HL-60 (cell line): ENCODE data around the gene BAHCC1.
A peak's percentile ranks its signal among the peaks of the same experiment; 100 is the strongest.

Experiments
- DNase-seq, 2 experiments: peaks; one replicate each; pipeline ENCODE4 v3.0.0-alpha.2; 2010 to 2020; ENCODE audit warnings: low read depth in 1 of 2, low spot score in 1 of 2
- H3K27ac ChIP-seq: fragments of 250-450 bp; sonication (Bioruptor Pico); replicated peaks from 2 replicates; pipeline ENCODE4 v1.5.1; 2020; ENCODE audit warnings: mild to moderate bottlenecking, moderate library complexity
- H3K27me3 ChIP-seq: fragments of 250-450 bp; sonication (Bioruptor Pico); 2 replicates; pipeline ENCODE4 v1.5.1; 2021; ENCODE audit warnings: mild to moderate bottlenecking, moderate library complexity; ENCODE audit not compliant: insufficient read depth, poor library complexity, severe bottlenecking
- H3K4me3 ChIP-seq: replicated peaks from 2 replicates; pipeline ENCODE4 v1.5.1; 2011; ENCODE audit warnings: mild to moderate bottlenecking, control low read depth, low read length; ENCODE audit not compliant: insufficient read depth
- CTCF ChIP-seq: IDR thresholded peaks from one replicate; pipeline ENCODE4 v1.5.1; 2011; ENCODE audit warnings: low read length, control low read depth, inconsistent platforms; ENCODE audit not compliant: insufficient read depth
- GABPA ChIP-seq: IDR thresholded peaks from 2 replicates; pipeline ENCODE4 v1.6.1; 2012; ENCODE audit warnings: low read depth
- POLR2AphosphoS5 ChIP-seq: IDR thresholded peaks from 2 replicates; pipeline ENCODE4 v1.6.1; 2012; ENCODE audit warnings: low read depth
- REST ChIP-seq: IDR thresholded peaks from 2 replicates; pipeline ENCODE4 v1.6.1; 2012; ENCODE audit warnings: low read depth; ENCODE audit not compliant: insufficient replicate concordance
- SPI1 ChIP-seq: IDR thresholded peaks from 2 replicates; pipeline ENCODE4 v1.6.1; 2012; ENCODE audit warnings: low read depth, mild to moderate bottlenecking, borderline replicate concordance

The BAHCC1 gene

DNA sequence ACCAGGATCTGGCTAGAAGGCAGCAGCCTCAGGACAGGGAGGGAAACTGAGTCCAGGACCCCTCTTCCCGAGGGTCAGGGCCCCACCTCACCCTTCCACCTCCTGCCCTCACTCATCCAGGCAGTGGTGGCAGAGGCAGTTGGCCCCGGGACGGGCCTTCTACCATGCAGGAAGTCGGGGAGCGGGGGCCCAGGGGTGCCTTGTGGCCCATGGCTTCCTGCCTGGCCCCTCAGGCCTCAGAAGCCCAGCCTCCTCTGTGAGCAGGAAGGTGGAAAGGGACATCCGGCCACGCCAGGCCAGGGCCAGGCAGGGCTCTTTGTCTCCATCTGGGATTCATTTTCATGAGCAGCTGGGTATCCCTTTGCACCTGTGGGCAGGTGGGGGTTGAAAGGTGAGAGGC, 58.5 kb downstream of the BAHCC1 start:
- TF ChIP-seq REST = peak; percentile 22
- TF ChIP-seq CTCF = no peak
- TF ChIP-seq POLR2AphosphoS5 = peak; percentile 80; the same call in 1 of the 2 replicates
- TF ChIP-seq GABPA = no peak
- peak; percentile 2; the same call in 1 of the 2 replicates for TF ChIP-seq SPI1
- no peak overlapping the region for H3K4me3 ChIP-seq

GRCh38 chr17:81454473-81454872, 59.2 kb downstream of the BAHCC1 start:
- TF ChIP-seq POLR2AphosphoS5 = no peak
- no peak for TF ChIP-seq CTCF
- no peak for TF ChIP-seq GABPA
- TF ChIP-seq REST = no peak
- no peak for TF ChIP-seq SPI1
- Histone ChIP-seq H3K27me3 (no peaks in the 10 kb centered on the region), H3K4me3 (no peak overlapping the region), H3K27ac (peak overlapping the region; percentile 90)
- DNase-seq = peak in 1 of 2 experiments; percentile 34

More for the DNA sequence above, 58.5 kb downstream of the BAHCC1 start:
- Histone ChIP-seq H3K27me3 (no peaks in the 10 kb centered on the region), H3K27ac (peak overlapping the region; percentile 90)
- peak; percentile 61 to 87 for DNase-seq

- H3K4me3 ChIP-seq = no peak overlapping the region
- peak overlapping the region; percentile 90 for H3K27ac ChIP-seq
- TF ChIP-seq CTCF = no peak
- no peak for TF ChIP-seq GABPA
- H3K27me3 ChIP-seq = no peaks in the 10 kb centered on the region
- no peak for DNase-seq
Observed at GRCh38 chr17:81455387-81455786, 60.1 kb downstream of the BAHCC1 start.

GRCh38 chr17:81456091-81456490, 60.8 kb downstream of the BAHCC1 start:
- Histone ChIP-seq H3K27me3 (no peaks in the 10 kb centered on the region), H3K4me3 (no peak overlapping the region), H3K27ac (peak overlapping the region; percentile 90)
- no peak for DNase-seq
- TF ChIP-seq REST (no peak), GABPA (no peak), POLR2AphosphoS5 (0 out of 2 replicates have a peak, but pooled peaks have one; percentile 7)
